WTC11 (cell line): Measurements from ENCODE around the gene TNFRSF13B. TPM values are rescaled to one million over a fixed set of nuclear protein-coding genes. Genes with fewer than 3 reads are reported as not detected.
"Not testable (repeated sequence)": the region's sequence is repeated elsewhere in the genome, so short reads cannot be mapped to it uniquely, and the experiment has no call there.

Experiments used
- ATAC-seq: fragments of 200-7000 bp; cut with Tn5 transposase; 2 replicates; pipeline ENCODE4 v1.10.0; 2021; ENCODE audit warnings: mild to moderate bottlenecking, moderate library complexity
- CTCF ChIA-PET: fragments of 300-600 bp; sonication (Branson Sonifier 250); formaldehyde crosslinking; loops from one replicate; lab custom pipeline; 2021; ENCODE audit warnings: antibody characterized with exemption; lab: Charles Lee
- POLR2A ChIA-PET: fragments of 350-600 bp; sonication (Branson Sonifier 250); formaldehyde crosslinking; loops from one replicate; lab custom pipeline; 2021; ENCODE audit warnings: antibody characterized with exemption; lab: Charles Lee
- DNase-seq: peaks from one replicate; pipeline ENCODE4 v3.0.0; 2021; ENCODE audit warnings: low spot score
- H3K27ac Mint-ChIP-seq: 2 replicates; pipeline ENCODE4 v1.8.0; 2021; ENCODE audit warnings: mixed read lengths
- H3K27me3 Mint-ChIP-seq: 2 replicates; pipeline ENCODE4 v1.8.0; 2021; ENCODE audit warnings: low read depth, mild to moderate bottlenecking, moderate library complexity, mixed read lengths
- H3K36me3 Mint-ChIP-seq: 2 replicates; pipeline ENCODE4 v1.8.0; 2021; ENCODE audit warnings: mixed read lengths
- H3K4me1 Mint-ChIP-seq: 2 replicates; pipeline ENCODE4 v1.8.0; 2022; ENCODE audit warnings: mixed read lengths
- H3K4me3 Mint-ChIP-seq: 2 replicates; pipeline ENCODE4 v1.8.0; 2021; ENCODE audit warnings: mild to moderate bottlenecking, moderate library complexity, mixed read lengths
- H3K9me3 Mint-ChIP-seq: 2 replicates; pipeline ENCODE4 v1.8.0; 2021; ENCODE audit warnings: mixed read lengths
- AFF4 ChIP-seq: sonication (generic); formaldehyde crosslinking; IDR thresholded peaks from 2 replicates; pipeline ENCODE4 v1.8.1; 2023; ENCODE audit warnings: mild to moderate bottlenecking, missing genetic modification reagents, borderline replicate concordance
- ATF3 ChIP-seq: sonication (generic); formaldehyde crosslinking; conservative IDR thresholded peaks from 2 replicates; pipeline ENCODE4 v1.8.1; 2022; ENCODE audit warnings: mild to moderate bottlenecking, missing genetic modification reagents
- CDX4 ChIP-seq: fragments of 250-450 bp; sonication (Bioruptor Pico); IDR thresholded peaks from 2 replicates; pipeline ENCODE4 v1.9.0; 2021; ENCODE audit warnings: moderate library complexity, mild to moderate bottlenecking, inconsistent platforms, borderline replicate concordance
- CREM ChIP-seq: sonication (generic); formaldehyde crosslinking; IDR thresholded peaks from 2 replicates; pipeline ENCODE4 v1.8.1; 2022; ENCODE audit warnings: mild to moderate bottlenecking, missing genetic modification reagents, moderate library complexity
- FOXP1 ChIP-seq: sonication (generic); formaldehyde crosslinking; IDR thresholded peaks from 2 replicates; pipeline ENCODE4 v1.8.0; 2022; ENCODE audit warnings: missing genetic modification reagents, mild to moderate bottlenecking, moderate library complexity, borderline replicate concordance
- GRHL2 ChIP-seq: fragments of 250-450 bp; sonication (Bioruptor Pico); IDR thresholded peaks from 2 replicates; pipeline ENCODE4 v1.8.0; 2022; ENCODE audit warnings: mild to moderate bottlenecking, moderate library complexity; ENCODE audit not compliant: insufficient replicate concordance, severe bottlenecking
- HMGXB4 ChIP-seq: sonication (generic); formaldehyde crosslinking; IDR thresholded peaks from 2 replicates; pipeline ENCODE4 v1.8.1; 2023; ENCODE audit warnings: mild to moderate bottlenecking, moderate library complexity, missing genetic modification reagents
- JAZF1 ChIP-seq: fragments of 250-450 bp; sonication (Bioruptor Pico); IDR thresholded peaks from 2 replicates; pipeline ENCODE4 v1.9.0; 2021; ENCODE audit warnings: moderate library complexity, mild to moderate bottlenecking, inconsistent platforms
- ZNF425 ChIP-seq: fragments of 250-450 bp; sonication (Bioruptor Pico); conservative IDR thresholded peaks from 2 replicates; pipeline ENCODE4 v1.9.0; 2021; ENCODE audit warnings: mild to moderate bottlenecking
- ZSCAN18 ChIP-seq: fragments of 250-450 bp; sonication (Bioruptor Pico); IDR thresholded peaks from 2 replicates; pipeline ENCODE4 v2.1.2; 2022; ENCODE audit warnings: mild to moderate bottlenecking, moderate library complexity
- total RNA-seq: library from RNA; stranded (reverse); gene quantifications from 3 replicates; pipeline ENCODE4 v1.2.3, GENCODE V29; 2021

The TNFRSF13B gene
- total RNA-seq, 1 experiment from 2014 or later = not detected

GRCh38 chr17:16923097-16923903, 48.6 kb downstream of the TNFRSF13B start:
- ATAC-seq (no peak), DNase-seq (peak; percentile 6)
- ChIA-PET POLR2A (no interaction called here), CTCF (interaction anchor here (1.2 kb wide), 1 partner anchor 68 kb away, joined by 3 read pairs; no protein-coding TSS in a partner anchor)
- Mint-ChIP-seq H3K36me3 (no peaks in the 10 kb centered on the region), H3K9me3 (no peaks in the 10 kb centered on the region), H3K27ac (no peak overlapping the region), H3K27me3 (no peaks in the 10 kb centered on the region)
- TF ChIP-seq JAZF1 = no peak
- no peak for TF ChIP-seq FOXP1 (CRISPR knock-in tag)
- no peak for TF ChIP-seq ATF3 (CRISPR knock-in tag)
- TF ChIP-seq CREM (CRISPR knock-in tag) = no peak
- no peak for TF ChIP-seq HMGXB4 (CRISPR knock-in tag)
- TF ChIP-seq ZNF425 (CRISPR knock-in tag) = no peak
- TF ChIP-seq AFF4 = no peak
- no peak for TF ChIP-seq GRHL2 (CRISPR knock-in tag)
- TF ChIP-seq, all 79 proteins: peak for 0
- peaks cover 3% of the 10 kb centered on the region; the same call in 1 of the 2 replicates for H3K4me1 Mint-ChIP-seq
- no peak overlapping the region for H3K4me3 Mint-ChIP-seq

GRCh38 chr17:16922386-16923096, 49.4 kb downstream of the TNFRSF13B start:
- ATAC-seq = no peak
- H3K9me3 Mint-ChIP-seq = no peaks in the 10 kb centered on the region
- CTCF ChIA-PET = interaction anchor here (1.2 kb wide), 1 partner anchor 69 kb away, joined by 3 read pairs; no protein-coding TSS in a partner anchor
- peaks cover 3% of the 10 kb centered on the region; the same call in 1 of the 2 replicates for H3K4me1 Mint-ChIP-seq
- H3K27me3 Mint-ChIP-seq = no peaks in the 10 kb centered on the region
- no peak for DNase-seq
- no peak overlapping the region for H3K4me3 Mint-ChIP-seq
- POLR2A ChIA-PET = no interaction called here
- 0 out of 2 replicates have a peak, but pooled peaks have one; percentile 72 for TF ChIP-seq ZSCAN18 (CRISPR knock-in tag)
- TF ChIP-seq CDX4 (CRISPR knock-in tag) = no peak
- H3K27ac Mint-ChIP-seq = no peak overlapping the region
- no peaks in the 10 kb centered on the region for H3K36me3 Mint-ChIP-seq

GRCh38 chr17:16921451-16921850, 50.5 kb downstream of the TNFRSF13B start:
- H3K9me3 Mint-ChIP-seq, H3K27ac Mint-ChIP-seq, ATAC-seq, POLR2A ChIA-PET, DNase-seq, H3K4me1 Mint-ChIP-seq, H3K27me3 Mint-ChIP-seq, H3K36me3 Mint-ChIP-seq, H3K4me3 Mint-ChIP-seq: not testable (repeated sequence)
- CTCF ChIA-PET = interaction anchor here (0.6 kb wide), 1 partner anchor 919 kb away, joined by 3 read pairs; no protein-coding TSS in a partner anchor
